Measurements from ENCODE around the gene ZNF425.

ZNF425 gene

GRCh38 chr7:149103424-149103823 lies 22.7 kb downstream of the ZNF425 start:
- intact Hi-C loops (cut with DNase I; ENCODE audit: low total_unique reads) = no loop called here
- DNase-seq = peak in 1 of 2 donors; percentile 40
- no peaks in the 10 kb centered on the region for H3K4me1 ChIP-seq
- H3K4me3 ChIP-seq = no peak overlapping the region
- H3K27ac ChIP-seq = no peak overlapping the region
- H3K9me3 ChIP-seq = no peaks in the 10 kb centered on the region
- H3K36me3 ChIP-seq = peaks cover 0 to 25% (median 9%) of the 10 kb centered on the region in 3 donors
- no peak for TF ChIP-seq CTCF (IDR thresholded peaks at IDR 0.05)
- no peaks in the 10 kb centered on the region for H3K27me3 ChIP-seq

- Histone ChIP-seq H3K4me1 (no peaks in the 10 kb centered on the region), H3K4me3 (no peak overlapping the region), H3K36me3 (peaks cover 0 to 25% (median 9%) of the 10 kb centered on the region in 3 donors), H3K27ac (no peak overlapping the region), H3K9me3 (no peaks in the 10 kb centered on the region), H3K27me3 (no peaks in the 10 kb centered on the region)
- no peak for DNase-seq
- TF ChIP-seq CTCF (IDR thresholded peaks at IDR 0.05) = no peak
- intact Hi-C loops (cut with DNase I; ENCODE audit: low total_unique reads) = no loop called here
Measured at GRCh38 chr7:149102666-149103065, 23.5 kb downstream of the ZNF425 start.

GRCh38 chr7:149100821-149101220 lies 25.3 kb downstream of the ZNF425 start:
- H3K36me3 ChIP-seq = peaks cover 0 to 25% (median 9%) of the 10 kb centered on the region in 3 donors
- no peaks in the 10 kb centered on the region for H3K27me3 ChIP-seq
- no peak overlapping the region for H3K4me3 ChIP-seq
- no peaks in the 10 kb centered on the region for H3K9me3 ChIP-seq
- no peak for TF ChIP-seq CTCF (IDR thresholded peaks at IDR 0.05)
- no peak overlapping the region for H3K27ac ChIP-seq
- H3K4me1 ChIP-seq = no peaks in the 10 kb centered on the region
- no peak for DNase-seq
- intact Hi-C loops (cut with DNase I; ENCODE audit: low total_unique reads) = no loop called here

GRCh38 chr7:149099058-149099457 lies 27.1 kb downstream of the ZNF425 start:
- H3K27ac ChIP-seq = no peak overlapping the region
- peak in 1 of 2 donors; percentile 15 for DNase-seq
- no peaks in the 10 kb centered on the region for H3K4me1 ChIP-seq
- H3K36me3 ChIP-seq = peaks cover 0 to 11% (median 5%) of the 10 kb centered on the region in 3 donors
- no peaks in the 10 kb centered on the region for H3K9me3 ChIP-seq
- no peak overlapping the region for H3K4me3 ChIP-seq
- intact Hi-C loops (cut with DNase I; ENCODE audit: low total_unique reads) = no loop called here
- no peak for TF ChIP-seq CTCF (IDR thresholded peaks at IDR 0.05)
- no peaks in the 10 kb centered on the region for H3K27me3 ChIP-seq

- intact Hi-C loops (cut with DNase I; ENCODE audit: low total_unique reads) = no loop called here
Measured at GRCh38 chr7:149097088-149097487, 29.0 kb downstream of the ZNF425 start.

More at GRCh38 chr7:149097088-149097487, 29.0 kb downstream of the ZNF425 start:
- Histone ChIP-seq H3K27me3 (no peaks in the 10 kb centered on the region), H3K4me3 (no peak overlapping the region), H3K9me3 (no peaks in the 10 kb centered on the region), H3K36me3 (no peaks in the 10 kb centered on the region), H3K4me1 (peaks cover 0 to 1% (median 0%) of the 10 kb centered on the region in 4 donors), H3K27ac (no peak overlapping the region)
- no peak for TF ChIP-seq CTCF (IDR thresholded peaks at IDR 0.05)
- DNase-seq = peak in 1 of 2 donors; percentile 13

Measured in tibial artery (tissue), 4 donors.